ENCODE measurements around the gene APBB2. TPM values are rescaled to one million over a fixed set of nuclear protein-coding genes. Genes with fewer than 3 reads are reported as not detected.

APBB2 gene
- total and polyA plus RNA-seq, 2 experiments from 2014 or later, result 35.8 to 74.8 TPM

DNA sequence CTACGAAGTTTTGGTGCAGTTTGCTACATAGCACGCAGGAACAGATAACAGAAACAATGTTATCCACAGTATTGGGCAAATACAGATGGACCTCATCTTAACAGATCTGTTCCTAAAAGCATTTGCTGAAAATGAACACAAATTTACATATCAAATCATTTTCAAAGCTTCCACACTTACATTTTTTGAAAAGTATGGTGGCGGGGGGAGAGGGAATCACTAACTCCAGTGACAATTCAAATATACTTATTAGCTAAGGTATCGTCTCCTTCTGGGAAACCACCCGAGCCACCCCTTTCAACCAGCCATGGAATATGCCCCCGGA lies 289.6 kb downstream of the APBB2 start:
- no peak overlapping the region for H3K27ac ChIP-seq (ENCODE audit: low read depth)
- Mint-ChIP-seq H3K27ac (no peak overlapping the region), H3K4me3 (no peak overlapping the region), H3K27me3 (ENCODE audit: insufficient read depth, low read depth, poor library complexity) (peaks cover 2% of the 10 kb centered on the region), H3K4me1 (peaks cover 21% of the 10 kb centered on the region), H3K9me3 (no peaks in the 10 kb centered on the region), H3K36me3 (ENCODE audit: low read depth) (peaks cover 4% of the 10 kb centered on the region; the same call in 2 of the 3 replicates)
- peaks cover 4% of the 10 kb centered on the region; the same call in 1 of the 2 replicates for H3K9me2 ChIP-seq (ENCODE audit: insufficient read depth)
- no peaks in the 10 kb centered on the region for H3K27me3 ChIP-seq (ENCODE audit: insufficient read depth)
- H3K4me2 ChIP-seq, result no peak overlapping the region
- TF ChIP-seq, protein P1, sequence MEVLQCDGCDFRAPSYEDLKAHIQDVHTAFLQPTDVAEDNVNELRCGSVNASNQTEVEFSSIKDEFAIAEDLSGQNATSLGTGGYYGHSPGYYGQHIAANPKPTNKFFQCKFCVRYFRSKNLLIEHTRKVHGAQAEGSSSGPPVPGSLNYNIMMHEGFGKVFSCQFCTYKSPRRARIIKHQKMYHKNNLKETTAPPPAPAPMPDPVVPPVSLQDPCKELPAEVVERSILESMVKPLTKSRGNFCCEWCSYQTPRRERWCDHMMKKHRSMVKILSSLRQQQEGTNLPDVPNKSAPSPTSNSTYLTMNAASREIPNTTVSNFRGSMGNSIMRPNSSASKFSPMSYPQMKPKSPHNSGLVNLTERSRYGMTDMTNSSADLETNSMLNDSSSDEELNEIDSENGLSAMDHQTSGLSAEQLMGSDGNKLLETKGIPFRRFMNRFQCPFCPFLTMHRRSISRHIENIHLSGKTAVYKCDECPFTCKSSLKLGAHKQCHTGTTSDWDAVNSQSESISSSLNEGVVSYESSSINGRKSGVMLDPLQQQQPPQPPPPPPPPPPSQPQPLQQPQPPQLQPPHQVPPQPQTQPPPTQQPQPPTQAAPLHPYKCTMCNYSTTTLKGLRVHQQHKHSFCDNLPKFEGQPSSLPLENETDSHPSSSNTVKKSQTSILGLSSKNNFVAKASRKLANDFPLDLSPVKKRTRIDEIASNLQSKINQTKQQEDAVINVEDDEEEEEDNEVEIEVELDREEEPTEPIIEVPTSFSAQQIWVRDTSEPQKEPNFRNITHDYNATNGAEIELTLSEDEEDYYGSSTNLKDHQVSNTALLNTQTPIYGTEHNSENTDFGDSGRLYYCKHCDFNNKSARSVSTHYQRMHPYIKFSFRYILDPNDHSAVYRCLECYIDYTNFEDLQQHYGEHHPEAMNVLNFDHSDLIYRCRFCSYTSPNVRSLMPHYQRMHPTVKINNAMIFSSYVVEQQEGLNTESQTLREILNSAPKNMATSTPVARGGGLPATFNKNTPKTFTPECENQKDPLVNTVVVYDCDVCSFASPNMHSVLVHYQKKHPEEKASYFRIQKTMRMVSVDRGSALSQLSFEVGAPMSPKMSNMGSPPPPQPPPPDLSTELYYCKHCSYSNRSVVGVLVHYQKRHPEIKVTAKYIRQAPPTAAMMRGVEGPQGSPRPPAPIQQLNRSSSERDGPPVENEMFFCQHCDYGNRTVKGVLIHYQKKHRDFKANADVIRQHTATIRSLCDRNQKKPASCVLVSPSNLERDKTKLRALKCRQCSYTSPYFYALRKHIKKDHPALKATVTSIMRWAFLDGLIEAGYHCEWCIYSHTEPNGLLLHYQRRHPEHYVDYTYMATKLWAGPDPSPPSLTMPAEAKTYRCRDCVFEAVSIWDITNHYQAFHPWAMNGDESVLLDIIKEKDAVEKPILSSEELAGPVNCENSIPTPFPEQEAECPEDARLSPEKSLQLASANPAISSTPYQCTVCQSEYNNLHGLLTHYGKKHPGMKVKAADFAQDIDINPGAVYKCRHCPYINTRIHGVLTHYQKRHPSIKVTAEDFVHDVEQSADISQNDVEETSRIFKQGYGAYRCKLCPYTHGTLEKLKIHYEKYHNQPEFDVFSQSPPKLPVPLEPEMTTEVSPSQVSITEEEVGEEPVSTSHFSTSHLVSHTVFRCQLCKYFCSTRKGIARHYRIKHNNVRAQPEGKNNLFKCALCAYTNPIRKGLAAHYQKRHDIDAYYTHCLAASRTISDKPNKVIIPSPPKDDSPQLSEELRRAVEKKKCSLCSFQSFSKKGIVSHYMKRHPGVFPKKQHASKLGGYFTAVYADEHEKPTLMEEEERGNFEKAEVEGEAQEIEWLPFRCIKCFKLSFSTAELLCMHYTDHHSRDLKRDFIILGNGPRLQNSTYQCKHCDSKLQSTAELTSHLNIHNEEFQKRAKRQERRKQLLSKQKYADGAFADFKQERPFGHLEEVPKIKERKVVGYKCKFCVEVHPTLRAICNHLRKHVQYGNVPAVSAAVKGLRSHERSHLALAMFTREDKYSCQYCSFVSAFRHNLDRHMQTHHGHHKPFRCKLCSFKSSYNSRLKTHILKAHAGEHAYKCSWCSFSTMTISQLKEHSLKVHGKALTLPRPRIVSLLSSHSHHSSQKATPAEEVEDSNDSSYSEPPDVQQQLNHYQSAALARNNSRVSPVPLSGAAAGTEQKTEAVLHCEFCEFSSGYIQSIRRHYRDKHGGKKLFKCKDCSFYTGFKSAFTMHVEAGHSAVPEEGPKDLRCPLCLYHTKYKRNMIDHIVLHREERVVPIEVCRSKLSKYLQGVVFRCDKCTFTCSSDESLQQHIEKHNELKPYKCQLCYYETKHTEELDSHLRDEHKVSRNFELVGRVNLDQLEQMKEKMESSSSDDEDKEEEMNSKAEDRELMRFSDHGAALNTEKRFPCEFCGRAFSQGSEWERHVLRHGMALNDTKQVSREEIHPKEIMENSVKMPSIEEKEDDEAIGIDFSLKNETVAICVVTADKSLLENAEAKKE (CRISPR knock-in tag; IDR thresholded peaks at IDR 0.05), result no peak
- TF ChIP-seq STAT1 (IDR thresholded peaks at IDR 0.05; ENCODE audit: unreplicated experiment), result no peak
- no peak for TF ChIP-seq ZNF331 (CRISPR knock-in tag; IDR thresholded peaks at IDR 0.05; ENCODE audit: low read depth)
- no peak for TF ChIP-seq EZH2 (IDR thresholded peaks at IDR 0.05; ENCODE audit: low read depth, unreplicated experiment)
- TF ChIP-seq, protein P2, sequence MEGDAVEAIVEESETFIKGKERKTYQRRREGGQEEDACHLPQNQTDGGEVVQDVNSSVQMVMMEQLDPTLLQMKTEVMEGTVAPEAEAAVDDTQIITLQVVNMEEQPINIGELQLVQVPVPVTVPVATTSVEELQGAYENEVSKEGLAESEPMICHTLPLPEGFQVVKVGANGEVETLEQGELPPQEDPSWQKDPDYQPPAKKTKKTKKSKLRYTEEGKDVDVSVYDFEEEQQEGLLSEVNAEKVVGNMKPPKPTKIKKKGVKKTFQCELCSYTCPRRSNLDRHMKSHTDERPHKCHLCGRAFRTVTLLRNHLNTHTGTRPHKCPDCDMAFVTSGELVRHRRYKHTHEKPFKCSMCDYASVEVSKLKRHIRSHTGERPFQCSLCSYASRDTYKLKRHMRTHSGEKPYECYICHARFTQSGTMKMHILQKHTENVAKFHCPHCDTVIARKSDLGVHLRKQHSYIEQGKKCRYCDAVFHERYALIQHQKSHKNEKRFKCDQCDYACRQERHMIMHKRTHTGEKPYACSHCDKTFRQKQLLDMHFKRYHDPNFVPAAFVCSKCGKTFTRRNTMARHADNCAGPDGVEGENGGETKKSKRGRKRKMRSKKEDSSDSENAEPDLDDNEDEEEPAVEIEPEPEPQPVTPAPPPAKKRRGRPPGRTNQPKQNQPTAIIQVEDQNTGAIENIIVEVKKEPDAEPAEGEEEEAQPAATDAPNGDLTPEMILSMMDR (conservative IDR thresholded peaks at IDR 0.05; ENCODE audit: low read depth in 2 of 2), result no peak
- TF ChIP-seq ZNF114 (CRISPR knock-in tag; IDR thresholded peaks at IDR 0.05), result no peak
- TF ChIP-seq, protein P3, sequence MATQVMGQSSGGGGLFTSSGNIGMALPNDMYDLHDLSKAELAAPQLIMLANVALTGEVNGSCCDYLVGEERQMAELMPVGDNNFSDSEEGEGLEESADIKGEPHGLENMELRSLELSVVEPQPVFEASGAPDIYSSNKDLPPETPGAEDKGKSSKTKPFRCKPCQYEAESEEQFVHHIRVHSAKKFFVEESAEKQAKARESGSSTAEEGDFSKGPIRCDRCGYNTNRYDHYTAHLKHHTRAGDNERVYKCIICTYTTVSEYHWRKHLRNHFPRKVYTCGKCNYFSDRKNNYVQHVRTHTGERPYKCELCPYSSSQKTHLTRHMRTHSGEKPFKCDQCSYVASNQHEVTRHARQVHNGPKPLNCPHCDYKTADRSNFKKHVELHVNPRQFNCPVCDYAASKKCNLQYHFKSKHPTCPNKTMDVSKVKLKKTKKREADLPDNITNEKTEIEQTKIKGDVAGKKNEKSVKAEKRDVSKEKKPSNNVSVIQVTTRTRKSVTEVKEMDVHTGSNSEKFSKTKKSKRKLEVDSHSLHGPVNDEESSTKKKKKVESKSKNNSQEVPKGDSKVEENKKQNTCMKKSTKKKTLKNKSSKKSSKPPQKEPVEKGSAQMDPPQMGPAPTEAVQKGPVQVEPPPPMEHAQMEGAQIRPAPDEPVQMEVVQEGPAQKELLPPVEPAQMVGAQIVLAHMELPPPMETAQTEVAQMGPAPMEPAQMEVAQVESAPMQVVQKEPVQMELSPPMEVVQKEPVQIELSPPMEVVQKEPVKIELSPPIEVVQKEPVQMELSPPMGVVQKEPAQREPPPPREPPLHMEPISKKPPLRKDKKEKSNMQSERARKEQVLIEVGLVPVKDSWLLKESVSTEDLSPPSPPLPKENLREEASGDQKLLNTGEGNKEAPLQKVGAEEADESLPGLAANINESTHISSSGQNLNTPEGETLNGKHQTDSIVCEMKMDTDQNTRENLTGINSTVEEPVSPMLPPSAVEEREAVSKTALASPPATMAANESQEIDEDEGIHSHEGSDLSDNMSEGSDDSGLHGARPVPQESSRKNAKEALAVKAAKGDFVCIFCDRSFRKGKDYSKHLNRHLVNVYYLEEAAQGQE (IDR thresholded peaks at IDR 0.05; ENCODE audit: unreplicated experiment), result no peak
- TF ChIP-seq JUNB (IDR thresholded peaks at IDR 0.05; ENCODE audit: unreplicated experiment), result no peak
- TF ChIP-seq POLR2AphosphoS5 (IDR thresholded peaks at IDR 0.05; ENCODE audit: low read depth), result no peak
- TF ChIP-seq NANOG (IDR thresholded peaks at IDR 0.05; ENCODE audit: borderline replicate concordance), result no peak
- TF ChIP-seq, protein P4, sequence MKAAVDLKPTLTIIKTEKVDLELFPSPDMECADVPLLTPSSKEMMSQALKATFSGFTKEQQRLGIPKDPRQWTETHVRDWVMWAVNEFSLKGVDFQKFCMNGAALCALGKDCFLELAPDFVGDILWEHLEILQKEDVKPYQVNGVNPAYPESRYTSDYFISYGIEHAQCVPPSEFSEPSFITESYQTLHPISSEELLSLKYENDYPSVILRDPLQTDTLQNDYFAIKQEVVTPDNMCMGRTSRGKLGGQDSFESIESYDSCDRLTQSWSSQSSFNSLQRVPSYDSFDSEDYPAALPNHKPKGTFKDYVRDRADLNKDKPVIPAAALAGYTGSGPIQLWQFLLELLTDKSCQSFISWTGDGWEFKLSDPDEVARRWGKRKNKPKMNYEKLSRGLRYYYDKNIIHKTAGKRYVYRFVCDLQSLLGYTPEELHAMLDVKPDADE (IDR thresholded peaks at IDR 0.05), result no peak
- TF ChIP-seq EZH2phosphoT487 (IDR thresholded peaks at IDR 0.05; ENCODE audit: unreplicated experiment), result no peak
- H3F3A ChIP-seq (replicated peaks; ENCODE audit: low read depth), result no peaks in the 10 kb centered on the region
- no peak overlapping the region for H2AFZ ChIP-seq
- no peaks in the 10 kb centered on the region for H3K79me2 ChIP-seq (replicated peaks; ENCODE audit: insufficient read depth)
- no peaks in the 10 kb centered on the region for H3K36me3 ChIP-seq (ENCODE audit: insufficient read depth)
- ATAC-seq (no peak), DNase-seq (ENCODE audit: low spot score) (no peak)
- H4K20me1 ChIP-seq (replicated peaks; ENCODE audit: insufficient read depth), result no peaks in the 10 kb centered on the region
- H3K4me1 ChIP-seq (ENCODE audit: insufficient read depth), result peaks cover 9% of the 10 kb centered on the region; the same call in 1 of the 2 replicates
- no peak overlapping the region for H3K4me3 ChIP-seq
